ENCODE results near the gene MYO7B. TPM values are rescaled to one million over a fixed set of nuclear protein-coding genes. Genes with fewer than 3 reads are reported as not detected.

Gene MYO7B
- total and polyA plus RNA-seq, 4 donors, result 1.8 to 20.0 (median 7.4) TPM

DNA sequence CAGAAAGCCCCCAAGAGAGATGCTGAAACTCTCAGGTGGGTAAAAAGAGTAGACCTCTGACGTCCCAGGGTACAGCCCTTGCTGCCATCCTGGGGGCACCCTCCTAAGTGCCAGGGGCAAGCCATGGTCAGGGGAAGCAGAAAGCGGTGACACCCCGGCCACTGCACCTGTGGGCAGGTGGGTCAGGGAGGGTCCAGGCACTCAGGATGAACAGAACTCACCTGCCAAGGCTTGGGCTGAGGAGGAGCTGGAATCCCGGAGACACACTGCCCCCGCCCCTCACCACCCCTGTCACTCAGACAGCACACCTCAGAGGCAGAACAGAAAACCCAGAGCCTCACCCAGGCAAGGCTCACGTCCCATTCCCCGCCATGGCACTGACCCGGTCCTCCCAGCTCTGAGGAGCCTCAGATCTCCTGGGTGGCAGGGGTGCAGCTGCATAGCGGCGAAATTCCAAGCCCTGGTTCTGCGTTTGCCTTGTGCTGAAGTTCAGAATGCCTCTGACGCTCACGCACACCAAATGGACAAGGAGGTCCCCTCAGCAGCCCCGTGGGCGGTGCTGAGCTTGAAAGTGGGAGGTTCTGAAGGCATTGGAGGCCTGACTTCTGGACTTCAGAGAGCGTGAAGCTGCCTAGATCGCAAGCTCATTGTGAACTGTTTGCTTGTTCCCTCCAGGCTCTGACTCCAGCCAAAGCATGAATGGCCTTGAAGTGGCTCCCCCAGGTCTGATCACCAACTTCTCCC, 114.7 kb downstream of the MYO7B start:
- DNase-seq (ENCODE audit: low read depth in 4 of 6, low spot score in 6 of 6), result no peak
- Histone ChIP-seq H3K36me3 (ENCODE audit: control insufficient read depth, insufficient read depth, low read length) (peaks cover 62% of the 10 kb centered on the region), H3K9me3 (ENCODE audit: control insufficient read depth, insufficient read depth, low read length) (no peaks in the 10 kb centered on the region), H3K4me1 (ENCODE audit: control insufficient read depth, insufficient read depth, low read length) (peaks cover 95% of the 10 kb centered on the region), H3K4me3 (ENCODE audit: low read depth, low read length) (peak overlapping the region; percentile 33), H3K27me3 (ENCODE audit: control insufficient read depth, insufficient read depth, low read length) (no peaks in the 10 kb centered on the region), H3K27ac (ENCODE audit: low read depth, low read length) (peak overlapping the region; percentile 88)
- 78% methylated on average over 14 of the region's 17 CpGs for WGBS (ENCODE audit: insufficient coverage)

DNA sequence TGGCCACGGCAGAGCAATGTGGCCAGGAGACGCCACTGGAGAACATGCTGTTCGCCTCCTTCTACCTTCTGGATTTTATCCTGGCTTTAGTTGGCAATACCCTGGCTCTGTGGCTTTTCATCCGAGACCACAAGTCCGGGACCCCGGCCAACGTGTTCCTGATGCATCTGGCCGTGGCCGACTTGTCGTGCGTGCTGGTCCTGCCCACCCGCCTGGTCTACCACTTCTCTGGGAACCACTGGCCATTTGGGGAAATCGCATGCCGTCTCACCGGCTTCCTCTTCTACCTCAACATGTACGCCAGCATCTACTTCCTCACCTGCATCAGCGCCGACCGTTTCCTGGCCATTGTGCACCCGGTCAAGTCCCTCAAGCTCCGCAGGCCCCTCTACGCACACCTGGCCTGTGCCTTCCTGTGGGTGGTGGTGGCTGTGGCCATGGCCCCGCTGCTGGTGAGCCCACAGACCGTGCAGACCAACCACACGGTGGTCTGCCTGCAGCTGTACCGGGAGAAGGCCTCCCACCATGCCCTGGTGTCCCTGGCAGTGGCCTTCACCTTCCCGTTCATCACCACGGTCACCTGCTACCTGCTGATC, 115.4 kb downstream of the MYO7B start:
- Histone ChIP-seq H3K9me3 (ENCODE audit: control insufficient read depth, insufficient read depth, low read length) (no peaks in the 10 kb centered on the region), H3K36me3 (ENCODE audit: control insufficient read depth, insufficient read depth, low read length) (peaks cover 63% of the 10 kb centered on the region), H3K27me3 (ENCODE audit: control insufficient read depth, insufficient read depth, low read length) (no peaks in the 10 kb centered on the region), H3K4me1 (ENCODE audit: control insufficient read depth, insufficient read depth, low read length) (peaks cover 95% of the 10 kb centered on the region), H3K27ac (ENCODE audit: low read depth, low read length) (peak overlapping the region; percentile 88), H3K4me3 (ENCODE audit: low read depth, low read length) (peak overlapping the region; percentile 33)
- 85% methylated on average over 24 of the region's 28 CpGs for WGBS (ENCODE audit: insufficient coverage)
- DNase-seq (ENCODE audit: low read depth in 4 of 6, low spot score in 6 of 6), result no peak

DNA sequence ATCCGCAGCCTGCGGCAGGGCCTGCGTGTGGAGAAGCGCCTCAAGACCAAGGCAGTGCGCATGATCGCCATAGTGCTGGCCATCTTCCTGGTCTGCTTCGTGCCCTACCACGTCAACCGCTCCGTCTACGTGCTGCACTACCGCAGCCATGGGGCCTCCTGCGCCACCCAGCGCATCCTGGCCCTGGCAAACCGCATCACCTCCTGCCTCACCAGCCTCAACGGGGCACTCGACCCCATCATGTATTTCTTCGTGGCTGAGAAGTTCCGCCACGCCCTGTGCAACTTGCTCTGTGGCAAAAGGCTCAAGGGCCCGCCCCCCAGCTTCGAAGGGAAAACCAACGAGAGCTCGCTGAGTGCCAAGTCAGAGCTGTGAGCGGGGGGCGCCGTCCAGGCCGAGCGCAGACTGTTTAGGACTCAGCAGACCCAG, 115.9 kb downstream of the MYO7B start:
- Histone ChIP-seq H3K27ac (ENCODE audit: low read depth, low read length) (peak overlapping the region; percentile 88), H3K4me3 (ENCODE audit: low read depth, low read length) (no peak overlapping the region), H3K36me3 (ENCODE audit: control insufficient read depth, insufficient read depth, low read length) (peaks cover 62% of the 10 kb centered on the region), H3K4me1 (ENCODE audit: control insufficient read depth, insufficient read depth, low read length) (peaks cover 90% of the 10 kb centered on the region), H3K27me3 (ENCODE audit: control insufficient read depth, insufficient read depth, low read length) (no peaks in the 10 kb centered on the region), H3K9me3 (ENCODE audit: control insufficient read depth, insufficient read depth, low read length) (no peaks in the 10 kb centered on the region)
- DNase-seq (ENCODE audit: low read depth in 4 of 6, low spot score in 6 of 6), result no peak
- 84% methylated on average over 28 of the region's 29 CpGs for WGBS (ENCODE audit: insufficient coverage)

DNA sequence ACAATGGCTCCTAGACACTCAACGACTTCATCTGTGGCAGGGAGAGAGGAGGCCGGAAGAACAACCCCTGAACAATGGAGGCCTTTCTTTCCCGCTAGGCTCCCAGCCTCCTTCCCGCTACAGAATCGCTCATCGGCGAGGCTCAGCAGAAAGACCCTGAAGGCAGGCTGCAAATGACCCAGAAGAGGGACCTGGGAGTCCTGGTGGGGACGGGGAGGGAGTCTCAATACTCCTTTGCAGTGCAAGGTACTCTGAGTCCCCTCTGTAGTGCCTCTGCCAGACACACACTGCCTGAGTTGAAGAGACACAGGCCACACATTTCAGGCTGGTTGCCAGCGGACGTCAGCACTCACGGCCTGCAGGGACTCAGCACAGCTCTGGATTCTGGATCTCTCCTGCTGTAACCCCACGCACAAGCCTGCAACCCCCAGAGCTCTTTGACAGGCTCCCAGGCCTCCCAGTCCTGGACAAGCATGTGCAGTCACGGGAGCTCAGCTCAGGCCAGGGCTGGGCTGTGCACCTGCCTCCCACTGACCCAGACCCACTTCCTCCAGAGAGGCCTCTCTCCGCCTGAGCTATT, 116.6 kb downstream of the MYO7B start:
- Histone ChIP-seq H3K27ac (ENCODE audit: low read depth, low read length) (peak overlapping the region; percentile 88), H3K4me1 (ENCODE audit: control insufficient read depth, insufficient read depth, low read length) (peaks cover 84% of the 10 kb centered on the region), H3K4me3 (ENCODE audit: low read depth, low read length) (no peak overlapping the region), H3K9me3 (ENCODE audit: control insufficient read depth, insufficient read depth, low read length) (no peaks in the 10 kb centered on the region), H3K27me3 (ENCODE audit: control insufficient read depth, insufficient read depth, low read length) (no peaks in the 10 kb centered on the region), H3K36me3 (ENCODE audit: control insufficient read depth, insufficient read depth, low read length) (peaks cover 63% of the 10 kb centered on the region)
- peak in 2 of 6 donors; percentile 62 to 67 for DNase-seq (ENCODE audit: low read depth in 4 of 6, low spot score in 6 of 6)
- WGBS (ENCODE audit: insufficient coverage), result 50% methylated on average over 12 of the region's 14 CpGs

DNA sequence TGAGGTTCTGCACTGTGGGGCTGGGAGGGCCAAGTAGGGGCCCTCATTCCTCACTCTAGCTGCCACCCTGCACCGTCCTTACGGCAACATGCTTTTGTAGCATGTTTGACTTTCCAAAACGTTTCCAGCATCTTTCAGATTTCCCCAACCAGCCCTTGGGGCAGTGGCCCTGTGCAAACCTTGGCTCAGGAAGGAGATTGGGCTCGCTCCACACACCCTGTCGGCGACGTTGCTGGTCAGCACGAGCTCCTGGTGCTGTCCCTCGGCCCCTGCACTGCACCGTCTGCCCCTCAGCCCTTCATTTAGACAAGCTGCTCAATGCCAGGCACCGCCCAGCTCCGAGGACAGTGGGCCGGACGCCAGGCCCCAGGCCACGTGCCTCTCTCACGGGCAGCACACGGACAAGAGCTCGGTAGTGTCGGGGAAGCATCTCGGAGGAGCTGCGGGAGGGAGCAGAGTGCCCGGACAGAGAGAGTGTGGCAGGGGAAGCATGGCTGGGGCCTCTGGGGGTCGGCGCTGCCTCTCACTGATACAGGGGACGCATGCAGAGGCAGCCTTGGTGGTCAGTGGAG, 117.4 kb downstream of the MYO7B start:
- Histone ChIP-seq H3K4me3 (ENCODE audit: low read depth, low read length) (no peak overlapping the region), H3K27ac (ENCODE audit: low read depth, low read length) (peak overlapping the region; percentile 88), H3K9me3 (ENCODE audit: control insufficient read depth, insufficient read depth, low read length) (no peaks in the 10 kb centered on the region), H3K27me3 (ENCODE audit: control insufficient read depth, insufficient read depth, low read length) (no peaks in the 10 kb centered on the region), H3K36me3 (ENCODE audit: control insufficient read depth, insufficient read depth, low read length) (peaks cover 67% of the 10 kb centered on the region), H3K4me1 (ENCODE audit: control insufficient read depth, insufficient read depth, low read length) (peaks cover 76% of the 10 kb centered on the region)
- WGBS (ENCODE audit: insufficient coverage), result 84% methylated on average over 23 of the region's 25 CpGs
- DNase-seq (ENCODE audit: low read depth in 4 of 6, low spot score in 6 of 6), result no peak

DNA sequence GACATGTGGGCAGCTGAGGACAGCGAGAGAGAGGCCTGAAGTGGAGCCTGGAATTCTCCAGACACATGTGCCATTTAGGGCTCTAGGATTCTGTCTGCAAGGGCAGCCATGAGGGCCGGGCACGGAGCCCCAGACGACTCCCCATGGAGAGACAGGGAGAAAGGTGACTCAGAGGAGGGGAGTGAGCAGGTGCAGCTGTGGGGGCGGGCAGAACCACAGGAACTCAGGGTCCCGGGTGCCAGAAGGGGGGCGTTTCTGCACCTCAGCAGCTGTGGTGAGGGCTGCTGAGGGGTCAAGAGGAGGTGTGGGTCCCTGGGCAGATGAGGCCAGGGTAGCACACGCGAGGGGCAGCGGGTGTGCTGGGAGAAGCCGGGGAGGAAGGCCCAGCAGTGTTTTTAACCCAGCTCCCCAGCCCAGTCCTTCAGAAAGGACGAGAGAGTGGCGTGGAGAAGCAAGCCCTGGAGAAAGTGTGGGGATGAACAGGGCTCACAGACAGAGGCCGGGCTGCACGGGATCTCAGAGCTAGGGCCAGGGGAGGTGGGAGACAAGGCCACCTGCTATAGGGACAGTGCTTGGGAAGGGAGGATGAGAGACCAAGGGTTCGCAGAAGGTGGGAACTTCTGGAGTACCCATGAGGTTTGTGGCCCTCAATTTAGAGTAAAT, 118.1 kb downstream of the MYO7B start:
- peaks cover 67% of the 10 kb centered on the region for H3K36me3 ChIP-seq (ENCODE audit: control insufficient read depth, insufficient read depth, low read length)
- H3K4me3 ChIP-seq (ENCODE audit: low read depth, low read length), result no peak overlapping the region
- H3K27ac ChIP-seq (ENCODE audit: low read depth, low read length), result peak overlapping the region; percentile 88
- no peaks in the 10 kb centered on the region for H3K27me3 ChIP-seq (ENCODE audit: control insufficient read depth, insufficient read depth, low read length)
- WGBS (ENCODE audit: insufficient coverage), result 83% methylated on average over 16 of the region's 16 CpGs
- H3K9me3 ChIP-seq (ENCODE audit: control insufficient read depth, insufficient read depth, low read length), result no peaks in the 10 kb centered on the region
- H3K4me1 ChIP-seq (ENCODE audit: control insufficient read depth, insufficient read depth, low read length), result peaks cover 70% of the 10 kb centered on the region
- DNase-seq (ENCODE audit: low read depth in 4 of 6, low spot score in 6 of 6), result no peak

DNA sequence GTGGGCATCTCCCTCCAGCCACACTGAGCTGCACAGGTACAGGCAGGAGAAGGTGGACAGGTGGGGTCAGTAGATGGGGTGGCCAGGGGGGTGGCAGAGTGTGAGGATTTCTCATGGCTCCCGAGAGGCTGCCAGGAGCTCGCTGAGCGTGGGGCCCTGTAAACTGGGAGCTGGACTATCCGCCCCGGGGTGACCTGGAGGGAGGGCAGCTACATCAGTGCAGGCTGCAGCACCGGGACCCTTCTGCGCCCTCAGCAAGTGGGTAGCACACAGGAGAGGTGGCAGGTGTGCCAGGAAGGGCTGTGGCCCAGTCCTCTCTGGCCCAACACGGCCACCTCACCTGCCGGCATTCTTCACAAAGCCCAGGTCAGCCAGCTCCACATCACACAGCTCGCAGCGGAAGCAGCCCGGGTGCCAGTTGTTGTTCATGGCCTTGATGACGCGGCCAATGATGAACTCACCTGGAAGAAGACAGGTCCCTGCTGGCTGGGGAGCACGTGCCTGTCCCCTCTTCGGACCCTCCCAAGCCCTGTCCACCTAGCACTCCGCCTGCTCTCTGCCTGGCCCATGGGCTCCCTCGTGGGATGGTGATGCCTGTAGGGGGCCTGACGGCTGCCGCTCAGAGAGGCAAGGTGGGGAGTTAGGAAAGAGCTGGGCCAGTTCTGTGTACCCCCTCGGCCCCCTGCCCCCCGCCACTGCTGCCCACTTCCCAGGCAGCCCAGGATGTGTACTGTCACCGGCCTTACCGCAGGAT, 118.8 kb downstream of the MYO7B start:
- Histone ChIP-seq H3K9me3 (ENCODE audit: control insufficient read depth, insufficient read depth, low read length) (no peaks in the 10 kb centered on the region), H3K4me1 (ENCODE audit: control insufficient read depth, insufficient read depth, low read length) (peaks cover 70% of the 10 kb centered on the region), H3K27me3 (ENCODE audit: control insufficient read depth, insufficient read depth, low read length) (no peaks in the 10 kb centered on the region), H3K36me3 (ENCODE audit: control insufficient read depth, insufficient read depth, low read length) (peaks cover 63% of the 10 kb centered on the region), H3K27ac (ENCODE audit: low read depth, low read length) (no peak overlapping the region), H3K4me3 (ENCODE audit: low read depth, low read length) (no peak overlapping the region)
- DNase-seq (ENCODE audit: low read depth in 4 of 6, low spot score in 6 of 6), result no peak
- 84% methylated on average over 21 of the region's 24 CpGs for WGBS (ENCODE audit: insufficient coverage)

DNA sequence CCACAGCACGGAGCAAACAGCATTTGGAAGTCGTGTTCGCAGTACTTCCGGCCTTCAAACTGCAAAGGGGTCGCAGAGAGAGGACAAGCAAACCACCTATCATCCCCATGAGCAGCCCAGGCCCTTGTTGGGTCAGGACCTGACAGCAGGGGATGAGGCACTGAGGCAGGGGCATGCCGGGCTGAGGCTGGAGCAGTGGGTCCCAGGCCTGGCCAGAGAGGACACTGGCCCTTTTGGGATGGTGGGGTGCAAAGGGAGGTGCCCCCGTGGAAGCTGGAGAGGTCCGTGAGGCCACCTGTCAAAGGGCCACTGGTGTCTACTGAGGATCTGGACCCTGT, 119.3 kb downstream of the MYO7B start:
- Histone ChIP-seq H3K4me3 (ENCODE audit: low read depth, low read length) (no peak overlapping the region), H3K27ac (ENCODE audit: low read depth, low read length) (no peak overlapping the region), H3K9me3 (ENCODE audit: control insufficient read depth, insufficient read depth, low read length) (no peaks in the 10 kb centered on the region), H3K27me3 (ENCODE audit: control insufficient read depth, insufficient read depth, low read length) (no peaks in the 10 kb centered on the region), H3K36me3 (ENCODE audit: control insufficient read depth, insufficient read depth, low read length) (peaks cover 58% of the 10 kb centered on the region), H3K4me1 (ENCODE audit: control insufficient read depth, insufficient read depth, low read length) (peaks cover 66% of the 10 kb centered on the region)
- no peak for DNase-seq (ENCODE audit: low read depth in 4 of 6, low spot score in 6 of 6)
- WGBS (ENCODE audit: insufficient coverage), result 88% methylated on average over 7 of the region's 8 CpGs
